HepG2 (cell line): ENCODE measurements around the gene ENG. TPM values are rescaled to one million over a fixed set of nuclear protein-coding genes. Genes with fewer than 3 reads are reported as not detected.

Source experiments
- PCBP1 ChIP-seq: fragments of 200-400 bp; formaldehyde crosslinking; IDR thresholded peaks from 2 replicates; pipeline ENCODE4 v1.6.1; 2017; ENCODE audit warnings: mild to moderate bottlenecking, low read depth, low read length, borderline replicate concordance
- RORA ChIP-seq: sonication (generic); formaldehyde crosslinking; IDR thresholded peaks from 2 replicates; pipeline ENCODE4 v1.5.0; 2020; ENCODE audit warnings: mild to moderate bottlenecking, missing genetic modification reagents, moderate library complexity
- SAFB2 ChIP-seq: sonication (generic); formaldehyde crosslinking; IDR thresholded peaks from 2 replicates; pipeline ENCODE4 v1.5.1; 2020; ENCODE audit warnings: missing genetic modification reagents, low read depth, mild to moderate bottlenecking, borderline replicate concordance
- ZFP1 ChIP-seq: IDR thresholded peaks from 2 replicates; pipeline ENCODE4 v1.6.1; 2016
- ZNF274 ChIP-seq: sonication (generic); formaldehyde crosslinking; IDR thresholded peaks from 2 replicates; pipeline ENCODE4 v1.5.1; 2020; ENCODE audit warnings: mild to moderate bottlenecking, missing genetic modification reagents
- ZNF318 ChIP-seq: sonication (generic); formaldehyde crosslinking; IDR thresholded peaks from 2 replicates; pipeline ENCODE4 v1.4.0; 2020; ENCODE audit warnings: mild to moderate bottlenecking, missing genetic modification reagents
- ZNF362 ChIP-seq: sonication (generic); formaldehyde crosslinking; IDR thresholded peaks from 2 replicates; pipeline ENCODE4 v1.4.0; 2020; ENCODE audit warnings: missing genetic modification reagents, mild to moderate bottlenecking, borderline replicate concordance
- ZNF569 ChIP-seq: sonication (generic); formaldehyde crosslinking; IDR thresholded peaks from 2 replicates; pipeline ENCODE4 v1.5.0; 2020; ENCODE audit warnings: mild to moderate bottlenecking, missing genetic modification reagents, moderate library complexity, borderline replicate concordance
- polyA plus RNA-seq, 8 experiments: library from polyadenylated mRNA; depleted of rRNA in 3 of 8; stranded (reverse) in 7 of 8; unstranded in 1 of 8; fragments of >200 nt; fragmentation: Illumina TruSeq in 4 of 8; extraction: Trizol in 4 of 8; gene quantifications; 2 replicates each; pipeline versions ENCODE4 v1.2.1 to v1.2.3, GENCODE V29; 2011 to 2016; ENCODE audit warnings: low read depth in 4 of 8, missing spikeins in 1 of 8, mixed read lengths in 1 of 8; ENCODE audit not compliant: insufficient read depth in 1 of 8
- total RNA-seq, 5 experiments: library from RNA; depleted of rRNA; stranded (reverse); fragments of >200 nt; fragmentation: Illumina TruSeq; extraction: Trizol; gene quantifications; 2 replicates each; pipeline ENCODE4 v1.2.3, GENCODE V29; 2016; ENCODE audit warnings: low read depth in 1 of 5
- TF ChIP-seq, protein P1 (sequence below): sonication (generic); formaldehyde crosslinking; IDR thresholded peaks from 2 replicates; pipeline ENCODE4 v1.5.1; 2020; ENCODE audit warnings: mild to moderate bottlenecking, missing genetic modification reagents, borderline replicate concordance
- TF ChIP-seq, protein P2 (sequence below): sonication (generic); formaldehyde crosslinking; IDR thresholded peaks from 2 replicates; pipeline ENCODE4 v1.4.0; 2020; ENCODE audit warnings: mild to moderate bottlenecking, missing genetic modification reagents

ENG gene
- total and polyA plus RNA-seq, 2 of the 13 experiments (the other 11 are each of a cell fraction or from before 2014, with no cell fraction given) = 0.02 to 1.1 TPM

DNA sequence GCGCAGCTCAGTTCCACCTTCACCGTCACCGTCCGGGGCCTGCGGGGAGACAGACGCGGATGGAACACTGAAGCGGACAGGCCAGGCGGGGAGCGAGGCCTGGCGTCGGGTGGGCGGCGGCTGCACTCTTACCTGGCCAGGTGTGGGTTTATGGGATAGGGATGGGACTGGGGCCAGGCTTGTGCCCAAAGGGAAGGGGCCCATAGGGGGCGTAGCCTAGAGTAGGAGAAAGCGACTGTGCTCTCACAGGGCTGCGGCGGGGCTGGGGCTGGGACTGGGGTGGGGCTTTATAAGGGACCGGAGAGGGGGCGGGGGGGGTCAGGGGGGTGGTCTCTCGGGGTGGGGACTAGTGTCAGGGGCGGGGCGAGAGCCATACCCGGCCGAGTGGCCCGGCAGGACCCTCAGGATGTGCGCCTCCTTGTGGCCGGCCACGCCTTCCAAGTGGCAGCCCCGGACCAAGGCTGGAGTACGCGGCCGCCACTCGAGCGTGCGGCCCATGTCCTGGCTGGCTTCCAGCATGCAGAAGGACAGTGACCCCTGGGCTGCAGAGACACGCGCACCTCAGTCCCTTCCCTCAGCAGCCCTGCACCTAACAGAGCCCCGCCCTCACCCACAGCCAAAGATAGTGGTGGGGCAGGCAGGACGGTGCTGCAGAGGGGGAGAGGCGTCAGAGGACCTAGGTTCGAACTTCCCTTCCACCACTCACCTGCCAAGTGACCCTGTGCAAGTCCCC lies 29.0 kb downstream of the ENG start (continued):
- TF ChIP-seq ZNF318 (CRISPR knock-in tag) = no peak
- TF ChIP-seq ZFP1 (CRISPR knock-in tag) = no peak
- 0 out of 2 replicates have a peak, but pooled peaks have one; percentile 52 for TF ChIP-seq PCBP1
- no peak for TF ChIP-seq ZNF274 (CRISPR knock-in tag)
- TF ChIP-seq, protein P1, sequence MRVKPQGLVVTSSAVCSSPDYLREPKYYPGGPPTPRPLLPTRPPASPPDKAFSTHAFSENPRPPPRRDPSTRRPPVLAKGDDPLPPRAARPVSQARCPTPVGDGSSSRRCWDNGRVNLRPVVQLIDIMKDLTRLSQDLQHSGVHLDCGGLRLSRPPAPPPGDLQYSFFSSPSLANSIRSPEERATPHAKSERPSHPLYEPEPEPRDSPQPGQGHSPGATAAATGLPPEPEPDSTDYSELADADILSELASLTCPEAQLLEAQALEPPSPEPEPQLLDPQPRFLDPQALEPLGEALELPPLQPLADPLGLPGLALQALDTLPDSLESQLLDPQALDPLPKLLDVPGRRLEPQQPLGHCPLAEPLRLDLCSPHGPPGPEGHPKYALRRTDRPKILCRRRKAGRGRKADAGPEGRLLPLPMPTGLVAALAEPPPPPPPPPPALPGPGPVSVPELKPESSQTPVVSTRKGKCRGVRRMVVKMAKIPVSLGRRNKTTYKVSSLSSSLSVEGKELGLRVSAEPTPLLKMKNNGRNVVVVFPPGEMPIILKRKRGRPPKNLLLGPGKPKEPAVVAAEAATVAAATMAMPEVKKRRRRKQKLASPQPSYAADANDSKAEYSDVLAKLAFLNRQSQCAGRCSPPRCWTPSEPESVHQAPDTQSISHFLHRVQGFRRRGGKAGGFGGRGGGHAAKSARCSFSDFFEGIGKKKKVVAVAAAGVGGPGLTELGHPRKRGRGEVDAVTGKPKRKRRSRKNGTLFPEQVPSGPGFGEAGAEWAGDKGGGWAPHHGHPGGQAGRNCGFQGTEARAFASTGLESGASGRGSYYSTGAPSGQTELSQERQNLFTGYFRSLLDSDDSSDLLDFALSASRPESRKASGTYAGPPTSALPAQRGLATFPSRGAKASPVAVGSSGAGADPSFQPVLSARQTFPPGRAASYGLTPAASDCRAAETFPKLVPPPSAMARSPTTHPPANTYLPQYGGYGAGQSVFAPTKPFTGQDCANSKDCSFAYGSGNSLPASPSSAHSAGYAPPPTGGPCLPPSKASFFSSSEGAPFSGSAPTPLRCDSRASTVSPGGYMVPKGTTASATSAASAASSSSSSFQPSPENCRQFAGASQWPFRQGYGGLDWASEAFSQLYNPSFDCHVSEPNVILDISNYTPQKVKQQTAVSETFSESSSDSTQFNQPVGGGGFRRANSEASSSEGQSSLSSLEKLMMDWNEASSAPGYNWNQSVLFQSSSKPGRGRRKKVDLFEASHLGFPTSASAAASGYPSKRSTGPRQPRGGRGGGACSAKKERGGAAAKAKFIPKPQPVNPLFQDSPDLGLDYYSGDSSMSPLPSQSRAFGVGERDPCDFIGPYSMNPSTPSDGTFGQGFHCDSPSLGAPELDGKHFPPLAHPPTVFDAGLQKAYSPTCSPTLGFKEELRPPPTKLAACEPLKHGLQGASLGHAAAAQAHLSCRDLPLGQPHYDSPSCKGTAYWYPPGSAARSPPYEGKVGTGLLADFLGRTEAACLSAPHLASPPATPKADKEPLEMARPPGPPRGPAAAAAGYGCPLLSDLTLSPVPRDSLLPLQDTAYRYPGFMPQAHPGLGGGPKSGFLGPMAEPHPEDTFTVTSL = no peak
- peak; percentile 44 for TF ChIP-seq ZNF362
- TF ChIP-seq SAFB2 (CRISPR knock-in tag) = no peak
- TF ChIP-seq RORA (CRISPR knock-in tag) = no peak
- TF ChIP-seq ZNF569 (CRISPR knock-in tag) = no peak
- TF ChIP-seq, protein P2, sequence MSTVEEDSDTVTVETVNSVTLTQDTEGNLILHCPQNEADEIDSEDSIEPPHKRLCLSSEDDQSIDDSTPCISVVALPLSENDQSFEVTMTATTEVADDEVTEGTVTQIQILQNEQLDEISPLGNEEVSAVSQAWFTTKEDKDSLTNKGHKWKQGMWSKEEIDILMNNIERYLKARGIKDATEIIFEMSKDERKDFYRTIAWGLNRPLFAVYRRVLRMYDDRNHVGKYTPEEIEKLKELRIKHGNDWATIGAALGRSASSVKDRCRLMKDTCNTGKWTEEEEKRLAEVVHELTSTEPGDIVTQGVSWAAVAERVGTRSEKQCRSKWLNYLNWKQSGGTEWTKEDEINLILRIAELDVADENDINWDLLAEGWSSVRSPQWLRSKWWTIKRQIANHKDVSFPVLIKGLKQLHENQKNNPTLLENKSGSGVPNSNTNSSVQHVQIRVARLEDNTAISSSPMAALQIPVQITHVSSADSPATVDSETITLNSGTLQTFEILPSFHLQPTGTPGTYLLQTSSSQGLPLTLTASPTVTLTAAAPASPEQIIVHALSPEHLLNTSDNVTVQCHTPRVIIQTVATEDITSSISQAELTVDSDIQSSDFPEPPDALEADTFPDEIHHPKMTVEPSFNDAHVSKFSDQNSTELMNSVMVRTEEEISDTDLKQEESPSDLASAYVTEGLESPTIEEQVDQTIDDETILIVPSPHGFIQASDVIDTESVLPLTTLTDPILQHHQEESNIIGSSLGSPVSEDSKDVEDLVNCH = no peak
